GM03348 (cell line): ENCODE data around the gene CRYGS.

ENCODE experiments used
- DNase-seq: peaks from one replicate; pipeline ENCODE4 v3.0.0; 2012; ENCODE audit warnings: low spot score

CRYGS gene

GRCh38 chr3:186493525-186494255 is 50.5 kb downstream of the CRYGS start:
- no peak for DNase-seq

DNA sequence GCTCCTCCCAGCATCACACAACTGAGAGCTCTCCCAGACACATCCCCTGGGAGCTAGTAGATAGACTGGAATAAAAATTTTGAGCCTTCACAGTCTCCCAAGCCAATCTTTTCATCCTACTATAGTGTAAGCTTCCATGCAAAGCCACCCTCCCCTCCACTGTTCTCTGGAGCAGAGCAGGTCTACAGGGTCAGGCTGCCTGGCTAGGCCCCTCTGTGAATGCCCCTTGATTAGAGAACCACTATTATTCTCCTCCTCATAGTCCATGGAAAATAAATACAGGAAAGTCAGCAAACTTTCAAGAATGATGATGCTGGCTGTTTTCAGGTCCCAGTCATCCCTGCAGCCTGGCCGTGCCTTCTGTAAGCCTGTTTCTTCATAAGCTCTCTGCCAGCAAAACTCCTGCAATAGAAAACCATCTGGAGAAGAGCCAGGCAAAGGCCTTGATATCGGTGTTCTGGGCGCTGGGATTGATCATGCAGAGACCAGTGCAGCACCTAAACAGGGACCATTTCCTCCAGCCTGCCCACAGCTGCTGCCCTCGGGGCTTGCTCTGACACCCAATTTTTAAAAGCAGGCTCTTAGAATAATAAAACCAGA is 51.7 kb downstream of the CRYGS start:
- DNase-seq = no peak

DNA sequence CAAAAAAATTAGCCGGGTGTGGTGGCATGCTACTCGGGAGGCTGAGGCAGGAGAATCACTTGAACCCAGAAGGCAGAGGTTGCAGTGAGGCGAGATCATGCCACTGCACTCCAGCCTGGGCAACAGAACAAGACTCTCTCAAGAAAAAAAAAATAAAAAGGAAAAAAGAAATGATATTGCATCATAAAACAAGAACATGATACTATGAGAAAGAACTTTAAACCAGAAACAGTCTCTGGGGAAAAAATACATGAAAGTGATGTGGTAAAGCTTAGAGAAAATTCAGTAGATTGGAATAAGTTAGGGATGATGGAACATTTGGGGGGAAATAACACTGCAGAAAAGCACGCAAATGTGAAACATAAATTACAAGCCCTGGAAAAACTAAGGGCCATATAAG is 54.7 kb downstream of the CRYGS start:
- DNase-seq = no peak
